ENCODE measurements around the gene LMF1. TPM values are rescaled to one million over a fixed set of nuclear protein-coding genes. Genes with fewer than 3 reads are reported as not detected.
"Not testable (repeated sequence)": the region's sequence is repeated elsewhere in the genome, so short reads cannot be mapped to it uniquely, and the experiment has no call there.

Gene LMF1
- total RNA-seq, 3 donors from 2014 or later (not counting 1 experiment from before 2014, with no cell fraction given): 28.2 to 42.2 (median 41.2) TPM

- DNase-seq (no peak), ATAC-seq (no peak)
- intact Hi-C loops (cut with micrococcal nuclease): no loop called here
- Mint-ChIP-seq H3K27me3 (ENCODE audit: low read depth in 2 of 2) (no peaks in the 10 kb centered on the region), H3K4me1 (no peaks in the 10 kb centered on the region), H3K27ac (no peak overlapping the region), H3K9me3 (no peaks in the 10 kb centered on the region), H3K4me3 (no peak overlapping the region), H3K36me3 (no peaks in the 10 kb centered on the region)
- TF ChIP-seq CTCF (IDR thresholded peaks at IDR 0.05): no peak
- Histone ChIP-seq H3K4me1 (ENCODE audit: control insufficient read depth, insufficient read depth, low read length) (no peaks in the 10 kb centered on the region), H3K27ac (ENCODE audit: low read length) (no peak overlapping the region), H3K27me3 (ENCODE audit: control insufficient read depth, insufficient read depth, low read length) (no peaks in the 10 kb centered on the region), H3K4me3 (ENCODE audit: low read length) (no peak overlapping the region), H3K36me3 (ENCODE audit: control insufficient read depth, insufficient read depth, low read length) (peaks cover 6% of the 10 kb centered on the region), H3K9me3 (ENCODE audit: control insufficient read depth, insufficient read depth, low read length) (peaks cover 10% of the 10 kb centered on the region)
- WGBS (ENCODE audit: insufficient coverage): 93% methylated on average over 24 of the region's 24 CpGs
These were observed 81.7 kb downstream of the LMF1 start for GRCh38 chr16:888901-889570.

- H3K4me1 Mint-ChIP-seq; intact Hi-C loops (cut with micrococcal nuclease); H3K4me3 Mint-ChIP-seq; H3K27ac ChIP-seq (ENCODE audit: low read length); H3K4me1 ChIP-seq (ENCODE audit: control insufficient read depth, insufficient read depth, low read length); H3K36me3 Mint-ChIP-seq; H3K27me3 ChIP-seq (ENCODE audit: control insufficient read depth, insufficient read depth, low read length); ATAC-seq; H3K36me3 ChIP-seq (ENCODE audit: control insufficient read depth, insufficient read depth, low read length); DNase-seq; H3K27ac Mint-ChIP-seq; H3K9me3 Mint-ChIP-seq; H3K4me3 ChIP-seq (ENCODE audit: low read length); H3K27me3 Mint-ChIP-seq (ENCODE audit: low read depth in 2 of 2): not testable (repeated sequence)
- peaks cover 13% of the 10 kb centered on the region for H3K9me3 ChIP-seq (ENCODE audit: control insufficient read depth, insufficient read depth, low read length)
- WGBS (ENCODE audit: insufficient coverage): 95% methylated on average over 14 of the region's 15 CpGs
These were observed 82.3 kb downstream of the LMF1 start for GRCh38 chr16:888456-888855.

- DNase-seq: no peak
- 94% methylated on average over 20 of the region's 20 CpGs for WGBS (ENCODE audit: insufficient coverage)
- Histone ChIP-seq H3K4me1 (ENCODE audit: control insufficient read depth, insufficient read depth, low read length) (no peaks in the 10 kb centered on the region), H3K27me3 (ENCODE audit: control insufficient read depth, insufficient read depth, low read length) (no peaks in the 10 kb centered on the region), H3K4me3 (ENCODE audit: low read length) (no peak overlapping the region), H3K27ac (ENCODE audit: low read length) (no peak overlapping the region), H3K36me3 (ENCODE audit: control insufficient read depth, insufficient read depth, low read length) (peaks cover 6% of the 10 kb centered on the region), H3K9me3 (ENCODE audit: control insufficient read depth, insufficient read depth, low read length) (peaks cover 16% of the 10 kb centered on the region)
- peaks cover 0 to under 1% of the 10 kb centered on the region in 2 donors for H3K4me1 Mint-ChIP-seq
- no peak overlapping the region for H3K4me3 Mint-ChIP-seq
- H3K27ac Mint-ChIP-seq: no peak overlapping the region
- no peaks in the 10 kb centered on the region for H3K36me3 Mint-ChIP-seq
- no peak for ATAC-seq
- intact Hi-C loops (cut with micrococcal nuclease): no loop called here
- TF ChIP-seq CTCF (IDR thresholded peaks at IDR 0.05): no peak
- no peaks in the 10 kb centered on the region for H3K9me3 Mint-ChIP-seq
- no peaks in the 10 kb centered on the region for H3K27me3 Mint-ChIP-seq (ENCODE audit: low read depth in 2 of 2)
These were observed 82.9 kb downstream of the LMF1 start for GRCh38 chr16:887846-888245.

- H3K27me3 ChIP-seq (ENCODE audit: control insufficient read depth, insufficient read depth, low read length): no peaks in the 10 kb centered on the region
- no peak overlapping the region for H3K27ac ChIP-seq (ENCODE audit: low read length)
- Mint-ChIP-seq H3K27me3 (ENCODE audit: low read depth in 2 of 2) (no peaks in the 10 kb centered on the region), H3K4me1 (peaks cover 0 to 7% of the 10 kb centered on the region in 2 donors), H3K36me3 (no peaks in the 10 kb centered on the region), H3K9me3 (no peaks in the 10 kb centered on the region), H3K4me3 (no peak overlapping the region), H3K27ac (no peak overlapping the region)
- peaks cover 4% of the 10 kb centered on the region for H3K36me3 ChIP-seq (ENCODE audit: control insufficient read depth, insufficient read depth, low read length)
- ATAC-seq: peak in 1 of 3 donors; percentile 28
- no peak overlapping the region for H3K4me3 ChIP-seq (ENCODE audit: low read length)
- DNase-seq: no peak
- intact Hi-C loops (cut with micrococcal nuclease): no loop called here
- peaks cover 16% of the 10 kb centered on the region for H3K9me3 ChIP-seq (ENCODE audit: control insufficient read depth, insufficient read depth, low read length)
- TF ChIP-seq CTCF (IDR thresholded peaks at IDR 0.05): no peak
- H3K4me1 ChIP-seq (ENCODE audit: control insufficient read depth, insufficient read depth, low read length): no peaks in the 10 kb centered on the region
- 92% methylated on average over 39 of the region's 44 CpGs for WGBS (ENCODE audit: insufficient coverage)
These were observed 83.7 kb downstream of the LMF1 start for GRCh38 chr16:886802-887731.

Measured in natural killer cell (primary cell).